ENCODE measurements around the gene FARS2.
"Not testable (repeated sequence)": the region's sequence is repeated elsewhere in the genome, so short reads cannot be mapped to it uniquely, and the experiment has no call there.

The FARS2 gene

DNA sequence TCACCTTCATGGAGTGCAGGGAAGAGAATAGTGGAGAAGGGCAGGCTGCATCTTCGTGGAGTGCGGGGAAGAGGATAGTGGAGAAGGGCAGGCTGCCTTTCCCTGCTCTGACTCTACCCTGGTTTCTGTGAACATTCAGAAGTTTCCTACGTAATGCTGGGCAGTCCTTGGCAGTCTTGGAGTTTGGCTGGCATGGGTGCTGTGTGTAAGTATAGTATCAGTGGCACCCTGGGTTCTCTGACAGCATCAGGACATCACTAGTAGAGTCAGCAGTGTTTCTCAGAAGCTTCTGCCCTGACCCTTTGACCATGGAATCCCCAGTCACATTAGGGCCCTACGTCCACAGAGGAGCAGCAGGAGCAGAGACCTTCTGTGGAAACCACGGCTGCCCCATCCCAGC, 392.5 kb downstream of the FARS2 start:
- H3K4me3 ChIP-seq (replicated peaks; ENCODE audit: low read depth, low read length), result no peak overlapping the region
- no peak for DNase-seq (ENCODE audit: low read depth)
- TF ChIP-seq, protein P1, sequence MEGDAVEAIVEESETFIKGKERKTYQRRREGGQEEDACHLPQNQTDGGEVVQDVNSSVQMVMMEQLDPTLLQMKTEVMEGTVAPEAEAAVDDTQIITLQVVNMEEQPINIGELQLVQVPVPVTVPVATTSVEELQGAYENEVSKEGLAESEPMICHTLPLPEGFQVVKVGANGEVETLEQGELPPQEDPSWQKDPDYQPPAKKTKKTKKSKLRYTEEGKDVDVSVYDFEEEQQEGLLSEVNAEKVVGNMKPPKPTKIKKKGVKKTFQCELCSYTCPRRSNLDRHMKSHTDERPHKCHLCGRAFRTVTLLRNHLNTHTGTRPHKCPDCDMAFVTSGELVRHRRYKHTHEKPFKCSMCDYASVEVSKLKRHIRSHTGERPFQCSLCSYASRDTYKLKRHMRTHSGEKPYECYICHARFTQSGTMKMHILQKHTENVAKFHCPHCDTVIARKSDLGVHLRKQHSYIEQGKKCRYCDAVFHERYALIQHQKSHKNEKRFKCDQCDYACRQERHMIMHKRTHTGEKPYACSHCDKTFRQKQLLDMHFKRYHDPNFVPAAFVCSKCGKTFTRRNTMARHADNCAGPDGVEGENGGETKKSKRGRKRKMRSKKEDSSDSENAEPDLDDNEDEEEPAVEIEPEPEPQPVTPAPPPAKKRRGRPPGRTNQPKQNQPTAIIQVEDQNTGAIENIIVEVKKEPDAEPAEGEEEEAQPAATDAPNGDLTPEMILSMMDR (IDR thresholded peaks at IDR 0.05; ENCODE audit: low read length, missing control alignments), result no peak

DNA sequence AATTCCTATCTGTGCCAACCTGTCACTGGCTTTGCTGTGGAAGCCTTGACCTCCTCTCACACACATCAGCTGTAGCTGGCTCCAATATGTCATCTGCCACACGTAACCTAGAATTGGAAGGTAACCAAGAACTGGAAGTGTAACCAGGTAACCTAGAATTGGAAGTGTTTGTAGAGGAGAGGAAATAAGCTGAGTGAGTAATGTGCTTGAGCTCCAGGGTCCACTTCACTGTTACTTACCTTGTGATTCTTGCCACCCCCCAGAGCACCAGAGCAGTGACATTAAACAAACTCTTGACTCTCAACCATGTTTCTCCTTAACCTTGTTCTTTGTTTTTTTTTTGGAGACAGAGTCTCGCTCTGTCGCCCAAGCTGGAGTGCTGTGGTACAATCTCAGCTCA, 394.9 kb downstream of the FARS2 start:
- DNase-seq (ENCODE audit: low read depth), result no peak
- no peak overlapping the region for H3K4me3 ChIP-seq (replicated peaks; ENCODE audit: low read depth, low read length)
- TF ChIP-seq, protein P1 (IDR thresholded peaks at IDR 0.05; ENCODE audit: low read length, missing control alignments), result no peak

GRCh38 chr6:5656695-5657094, 395.4 kb downstream of the FARS2 start:
- not testable (repeated sequence) for DNase-seq (ENCODE audit: low read depth); H3K4me3 ChIP-seq (replicated peaks; ENCODE audit: low read depth, low read length)

GRCh38 chr6:5657684-5658430, 396.5 kb downstream of the FARS2 start:
- no peak for DNase-seq (ENCODE audit: low read depth)
- TF ChIP-seq, protein P1 (IDR thresholded peaks at IDR 0.05; ENCODE audit: low read length, missing control alignments), result no peak
- no peak overlapping the region for H3K4me3 ChIP-seq (replicated peaks; ENCODE audit: low read depth, low read length)

- TF ChIP-seq, protein P1 (IDR thresholded peaks at IDR 0.05; ENCODE audit: low read length, missing control alignments), result no peak
- H3K4me3 ChIP-seq (replicated peaks; ENCODE audit: low read depth, low read length), result no peak overlapping the region
Observed at GRCh38 chr6:5659467-5659866, 398.2 kb downstream of the FARS2 start.

GRCh38 chr6:5660772-5661171, 399.5 kb downstream of the FARS2 start:
- H3K4me3 ChIP-seq (replicated peaks; ENCODE audit: low read depth, low read length), result no peak overlapping the region
- TF ChIP-seq, protein P1 (IDR thresholded peaks at IDR 0.05; ENCODE audit: low read length, missing control alignments), result no peak
- DNase-seq (ENCODE audit: low read depth), result no peak

More at GRCh38 chr6:5659467-5659866, 398.2 kb downstream of the FARS2 start:
- no peak for DNase-seq (ENCODE audit: low read depth)

DNA sequence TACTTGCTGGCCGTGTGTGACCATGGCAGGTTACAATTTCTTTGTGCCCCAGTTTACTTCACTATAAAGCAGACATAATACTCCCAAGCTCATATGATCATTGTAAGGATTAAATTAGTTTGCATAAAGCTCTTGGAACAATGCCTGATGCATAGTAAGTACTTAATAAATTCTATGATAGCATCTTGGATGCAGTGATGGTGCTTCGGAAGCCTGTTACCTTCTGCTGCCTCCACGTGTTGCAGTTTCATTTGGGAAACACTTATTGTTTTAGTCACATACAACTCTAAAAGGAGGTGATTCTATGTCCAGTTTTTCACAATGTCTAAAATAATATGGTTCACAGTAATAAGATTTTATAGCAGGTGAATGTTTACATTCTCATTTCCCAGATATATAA, 401.5 kb downstream of the FARS2 start:
- no peak for DNase-seq (ENCODE audit: low read depth)
- TF ChIP-seq, protein P1 (IDR thresholded peaks at IDR 0.05; ENCODE audit: low read length, missing control alignments), result no peak
- H3K4me3 ChIP-seq (replicated peaks; ENCODE audit: low read depth, low read length), result no peak overlapping the region

Data from fibroblast of pulmonary artery (primary cell).